HEK293 (cell line): Measurements from ENCODE around the gene PHYHD1.
"Not testable (repeated sequence)": the region's sequence is repeated elsewhere in the genome, so short reads cannot be mapped to it uniquely, and the experiment has no call there.

ENCODE experiments used
- CTCF ChIA-PET: fragments of 350-600 bp; formaldehyde crosslinking; extraction: SDS; loops from one replicate; lab custom pipeline; 2021; ENCODE audit warnings: antibody characterized with exemption; lab: Yijun Ruan, JAX
- POLR2A ChIA-PET: fragments of 300-600 bp; formaldehyde crosslinking; extraction: SDS; loops from one replicate; lab custom pipeline; 2020; ENCODE audit warnings: antibody characterized with exemption, inconsistent platforms; lab: Yijun Ruan, JAX
- H3K27ac ChIP-seq: fragments of 200-500 bp; sonication (Bioruptor generic); 2 replicates; pipeline ENCODE4 v1.5.1; 2014; ENCODE audit warnings: low read depth, low read length, control low read depth, inconsistent platforms; ENCODE audit errors: extremely low read depth
- H3K36me3 ChIP-seq, 2 experiments: fragments of 200-500 bp in 1 of 2; sonication (Bioruptor generic) in 1 of 2; 1 replicate in 1 of 2; 2 replicates in 1 of 2; pipeline ENCODE4 v1.5.1; 2014 to 2017; ENCODE audit warnings: inconsistent platforms in 2 of 2, low read length in 2 of 2; ENCODE audit not compliant: control insufficient read depth in 2 of 2, insufficient read depth in 1 of 2
- H3K4me1 ChIP-seq: fragments of 200-500 bp; sonication (Bioruptor generic); 2 replicates; pipeline ENCODE4 v1.5.1; 2014; ENCODE audit warnings: mild to moderate bottlenecking, low read length, inconsistent platforms; ENCODE audit not compliant: control insufficient read depth, insufficient read depth
- H3K4me3 ChIP-seq: 2 replicates; pipeline ENCODE4 v1.5.1; 2011; ENCODE audit warnings: low read depth, mild to moderate bottlenecking, control low read depth, low read length, moderate library complexity
- H3K9me3 ChIP-seq: fragments of 200-500 bp; sonication (Bioruptor generic); 2 replicates; pipeline ENCODE4 v1.5.1; 2014; ENCODE audit warnings: low read depth, low read length, inconsistent platforms; ENCODE audit not compliant: control insufficient read depth, insufficient read depth
- SALL2 ChIP-seq: fragments of 450-650 bp; formaldehyde crosslinking; IDR thresholded peaks from 2 replicates; pipeline ENCODE4 v1.5.0; 2017; ENCODE audit warnings: missing biosample characterization, mild to moderate bottlenecking, missing genetic modification characterization, borderline replicate concordance
- TCF7L2 ChIP-seq: IDR thresholded peaks from 2 replicates; pipeline ENCODE4 v1.6.1; 2011; ENCODE audit warnings: low read depth, mild to moderate bottlenecking, inconsistent platforms, low read length, moderate library complexity, borderline replicate concordance
- TRIM28 ChIP-seq: IDR thresholded peaks from 2 replicates; pipeline ENCODE4 v1.6.1; 2011; ENCODE audit warnings: low read length, control low read depth, borderline replicate concordance
- ZBTB20 ChIP-seq: fragments of 450-650 bp; formaldehyde crosslinking; IDR thresholded peaks from 2 replicates; pipeline ENCODE4 v1.5.1; 2016; ENCODE audit warnings: missing biosample characterization, missing genetic modification characterization
- ZNF133 ChIP-seq: fragments of 450-650 bp; formaldehyde crosslinking; IDR thresholded peaks from 2 replicates; pipeline ENCODE4 v1.5.1; 2016; ENCODE audit warnings: missing biosample characterization, missing genetic modification characterization
- ZNF19 ChIP-seq: fragments of 450-650 bp; formaldehyde crosslinking; IDR thresholded peaks from 2 replicates; pipeline ENCODE4; 2016; ENCODE audit warnings: missing biosample characterization, missing genetic modification characterization, low read depth
- ZNF202 ChIP-seq: fragments of 450-650 bp; formaldehyde crosslinking; IDR thresholded peaks from 2 replicates; pipeline ENCODE4 v1.5.1; 2016; ENCODE audit warnings: missing biosample characterization, missing genetic modification characterization, borderline replicate concordance
- ZNF366 ChIP-seq: fragments of 450-650 bp; formaldehyde crosslinking; conservative IDR thresholded peaks from 2 replicates; pipeline ENCODE4 v1.5.1; 2016; ENCODE audit warnings: missing biosample characterization, missing genetic modification characterization
- ZNF529 ChIP-seq: fragments of 450-650 bp; formaldehyde crosslinking; IDR thresholded peaks from 2 replicates; pipeline ENCODE4 v1.5.1; 2017; ENCODE audit warnings: missing genetic modification characterization, missing biosample characterization; ENCODE audit not compliant: insufficient replicate concordance
- ZNF544 ChIP-seq: fragments of 450-650 bp; formaldehyde crosslinking; IDR thresholded peaks from 2 replicates; pipeline ENCODE4 v1.5.0; 2017; ENCODE audit warnings: missing biosample characterization, missing genetic modification characterization
- ZNF555 ChIP-seq: fragments of 450-650 bp; formaldehyde crosslinking; conservative IDR thresholded peaks from 2 replicates; pipeline ENCODE4 v1.5.1; 2017; ENCODE audit warnings: missing biosample characterization, mild to moderate bottlenecking, missing genetic modification characterization, inconsistent platforms
- ZNF585B ChIP-seq: fragments of 450-650 bp; formaldehyde crosslinking; IDR thresholded peaks from 2 replicates; pipeline ENCODE4 v1.5.1; 2016; ENCODE audit warnings: missing biosample characterization, missing genetic modification characterization
- TF ChIP-seq, protein P1 (sequence below): fragments of 450-650 bp; formaldehyde crosslinking; IDR thresholded peaks from 2 replicates; pipeline ENCODE4 v1.5.1; 2016; ENCODE audit warnings: missing biosample characterization, missing genetic modification characterization
- TF ChIP-seq, protein P2 (sequence below): fragments of 450-650 bp; formaldehyde crosslinking; IDR thresholded peaks from 2 replicates; pipeline ENCODE4 v1.5.1; 2017; ENCODE audit warnings: missing biosample characterization, missing genetic modification characterization
- TF ChIP-seq, protein P3 (sequence below): fragments of 450-650 bp; formaldehyde crosslinking; IDR thresholded peaks from 2 replicates; pipeline ENCODE4 v1.5.1; 2016; ENCODE audit warnings: missing biosample characterization, missing genetic modification characterization, borderline replicate concordance

Gene PHYHD1

DNA sequence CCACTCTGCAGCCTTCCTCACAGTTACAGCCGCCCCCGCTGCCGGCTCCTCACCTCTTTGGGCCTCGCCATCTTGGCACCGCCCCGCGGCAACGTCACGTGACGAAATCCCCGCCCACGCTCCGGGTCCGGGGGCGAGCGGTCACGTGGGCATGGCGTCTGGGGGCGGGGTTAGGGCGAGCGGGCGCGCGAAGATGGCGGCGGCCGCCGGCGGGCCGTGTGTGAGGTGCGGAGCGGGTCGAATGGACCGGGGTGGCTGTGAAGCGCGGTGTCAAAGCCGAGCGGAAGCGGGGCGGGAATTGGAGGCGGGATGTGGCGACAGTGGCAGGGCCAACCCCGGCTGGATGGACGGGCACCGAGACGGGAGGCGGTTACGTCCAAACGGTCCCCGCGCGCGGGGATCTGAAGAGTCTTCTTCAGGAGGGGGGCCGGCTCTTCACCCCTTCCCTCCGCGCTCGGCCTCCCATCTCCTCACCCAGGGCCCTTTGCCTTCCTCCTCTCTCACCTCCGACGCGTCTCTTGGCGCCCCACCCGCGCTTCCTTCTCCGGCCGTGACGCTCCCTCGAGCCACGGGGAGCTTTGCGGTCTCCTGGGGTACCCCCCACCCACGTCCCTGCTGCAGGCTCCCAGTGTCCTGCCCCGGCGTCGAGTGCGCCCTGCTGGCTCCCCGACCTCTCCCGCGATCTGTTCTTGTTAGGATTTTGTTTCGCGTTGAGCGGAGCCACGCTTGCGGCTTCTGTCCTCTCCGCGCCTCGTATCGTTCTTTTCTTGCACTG lies 26.9 kb downstream of the PHYHD1 start, which contains the start of the genes DOLK and NUP188 (continued):
- TF ChIP-seq ZBTB20 (tag by site-specific recombination), result peak; percentile 75; the same call in 1 of the 2 replicates
- TF ChIP-seq SALL2, result no peak
- no peak for TF ChIP-seq TRIM28
- no peak for TF ChIP-seq TCF7L2
- TF ChIP-seq ZNF202 (tag by site-specific recombination), result no peak
- TF ChIP-seq ZNF133 (tag by site-specific recombination), result peak; percentile 24; the same call in 1 of the 2 replicates
- peak; percentile 33; the same call in 1 of the 2 replicates for TF ChIP-seq ZNF366 (tag by site-specific recombination)
- TF ChIP-seq, protein P1, sequence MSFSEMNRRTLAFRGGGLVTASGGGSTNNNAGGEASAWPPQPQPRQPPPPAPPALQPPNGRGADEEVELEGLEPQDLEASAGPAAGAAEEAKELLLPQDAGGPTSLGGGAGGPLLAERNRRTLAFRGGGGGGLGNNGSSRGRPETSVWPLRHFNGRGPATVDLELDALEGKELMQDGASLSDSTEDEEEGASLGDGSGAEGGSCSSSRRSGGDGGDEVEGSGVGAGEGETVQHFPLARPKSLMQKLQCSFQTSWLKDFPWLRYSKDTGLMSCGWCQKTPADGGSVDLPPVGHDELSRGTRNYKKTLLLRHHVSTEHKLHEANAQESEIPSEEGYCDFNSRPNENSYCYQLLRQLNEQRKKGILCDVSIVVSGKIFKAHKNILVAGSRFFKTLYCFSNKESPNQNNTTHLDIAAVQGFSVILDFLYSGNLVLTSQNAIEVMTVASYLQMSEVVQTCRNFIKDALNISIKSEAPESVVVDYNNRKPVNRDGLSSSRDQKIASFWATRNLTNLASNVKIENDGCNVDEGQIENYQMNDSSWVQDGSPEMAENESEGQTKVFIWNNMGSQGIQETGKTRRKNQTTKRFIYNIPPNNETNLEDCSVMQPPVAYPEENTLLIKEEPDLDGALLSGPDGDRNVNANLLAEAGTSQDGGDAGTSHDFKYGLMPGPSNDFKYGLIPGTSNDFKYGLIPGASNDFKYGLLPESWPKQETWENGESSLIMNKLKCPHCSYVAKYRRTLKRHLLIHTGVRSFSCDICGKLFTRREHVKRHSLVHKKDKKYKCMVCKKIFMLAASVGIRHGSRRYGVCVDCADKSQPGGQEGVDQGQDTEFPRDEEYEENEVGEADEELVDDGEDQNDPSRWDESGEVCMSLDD (tag by site-specific recombination), result peak; percentile 88
- TF ChIP-seq, protein P2, sequence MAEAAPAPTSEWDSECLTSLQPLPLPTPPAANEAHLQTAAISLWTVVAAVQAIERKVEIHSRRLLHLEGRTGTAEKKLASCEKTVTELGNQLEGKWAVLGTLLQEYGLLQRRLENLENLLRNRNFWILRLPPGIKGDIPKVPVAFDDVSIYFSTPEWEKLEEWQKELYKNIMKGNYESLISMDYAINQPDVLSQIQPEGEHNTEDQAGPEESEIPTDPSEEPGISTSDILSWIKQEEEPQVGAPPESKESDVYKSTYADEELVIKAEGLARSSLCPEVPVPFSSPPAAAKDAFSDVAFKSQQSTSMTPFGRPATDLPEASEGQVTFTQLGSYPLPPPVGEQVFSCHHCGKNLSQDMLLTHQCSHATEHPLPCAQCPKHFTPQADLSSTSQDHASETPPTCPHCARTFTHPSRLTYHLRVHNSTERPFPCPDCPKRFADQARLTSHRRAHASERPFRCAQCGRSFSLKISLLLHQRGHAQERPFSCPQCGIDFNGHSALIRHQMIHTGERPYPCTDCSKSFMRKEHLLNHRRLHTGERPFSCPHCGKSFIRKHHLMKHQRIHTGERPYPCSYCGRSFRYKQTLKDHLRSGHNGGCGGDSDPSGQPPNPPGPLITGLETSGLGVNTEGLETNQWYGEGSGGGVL (tag by site-specific recombination), result peak; percentile 47; the same call in 1 of the 2 replicates
- no peak; the same call in 1 of the 2 replicates for TF ChIP-seq ZNF585B (tag by site-specific recombination)
- no peak for TF ChIP-seq ZNF555
- no peak for TF ChIP-seq ZNF544 (tag by site-specific recombination)
- TF ChIP-seq ZNF529 (tag by site-specific recombination), result no peak

DNA sequence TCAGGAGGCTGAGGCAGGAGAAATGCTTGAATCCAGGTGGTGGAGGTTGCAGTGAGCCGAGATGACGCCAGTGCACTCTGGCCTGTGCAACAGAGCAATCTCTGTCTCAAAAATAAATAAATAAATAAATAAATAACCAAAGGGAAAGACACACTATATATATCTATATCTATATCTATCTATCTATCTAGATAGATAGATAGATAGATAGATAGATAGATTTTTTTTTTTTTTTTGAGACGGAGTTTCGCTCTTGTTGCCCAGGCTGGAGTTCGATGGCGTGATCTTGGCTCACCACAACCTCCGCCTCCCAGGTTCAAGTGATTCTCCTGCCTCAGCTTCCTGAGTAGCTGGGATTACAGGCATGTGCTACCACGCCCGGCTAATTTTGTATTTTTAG lies 40.6 kb downstream of the PHYHD1 start:
- CTCF ChIA-PET, H3K4me3 ChIP-seq, H3K9me3 ChIP-seq, H3K4me1 ChIP-seq, H3K27ac ChIP-seq: not testable (repeated sequence)
- POLR2A ChIA-PET, result interaction anchor here (0.6 to 0.7 kb wide), 3 partner anchors 13 to 194 kb away, joined by 3 to 5 read pairs (median 3); no protein-coding TSS in a partner anchor
- H3K36me3 ChIP-seq, result peaks cover 60 to 62% of the 10 kb centered on the region in 2 experiments

DNA sequence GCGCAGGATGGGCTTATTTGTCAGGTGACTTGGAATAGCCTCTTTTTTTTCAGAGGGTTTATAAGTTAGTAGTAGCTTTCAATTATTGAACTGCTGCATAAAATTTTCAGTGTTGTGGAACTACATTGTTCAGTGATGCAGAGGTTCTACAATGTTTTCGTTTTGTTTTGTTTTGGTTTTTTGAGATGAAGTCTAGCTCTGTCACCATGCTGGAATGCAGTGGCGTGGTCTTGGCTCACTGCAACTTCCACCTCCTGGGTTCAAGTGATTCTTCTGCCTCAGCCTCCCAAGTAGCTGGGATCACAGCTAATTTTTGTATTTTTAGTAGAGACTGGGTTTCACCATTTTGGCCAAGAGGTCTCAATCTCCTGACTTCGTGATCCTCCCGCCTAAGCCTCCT lies 48.7 kb downstream of the PHYHD1 start:
- no peak overlapping the region for H3K4me3 ChIP-seq
- no peak for TF ChIP-seq ZNF19 (tag by site-specific recombination)
- TF ChIP-seq, protein P3, sequence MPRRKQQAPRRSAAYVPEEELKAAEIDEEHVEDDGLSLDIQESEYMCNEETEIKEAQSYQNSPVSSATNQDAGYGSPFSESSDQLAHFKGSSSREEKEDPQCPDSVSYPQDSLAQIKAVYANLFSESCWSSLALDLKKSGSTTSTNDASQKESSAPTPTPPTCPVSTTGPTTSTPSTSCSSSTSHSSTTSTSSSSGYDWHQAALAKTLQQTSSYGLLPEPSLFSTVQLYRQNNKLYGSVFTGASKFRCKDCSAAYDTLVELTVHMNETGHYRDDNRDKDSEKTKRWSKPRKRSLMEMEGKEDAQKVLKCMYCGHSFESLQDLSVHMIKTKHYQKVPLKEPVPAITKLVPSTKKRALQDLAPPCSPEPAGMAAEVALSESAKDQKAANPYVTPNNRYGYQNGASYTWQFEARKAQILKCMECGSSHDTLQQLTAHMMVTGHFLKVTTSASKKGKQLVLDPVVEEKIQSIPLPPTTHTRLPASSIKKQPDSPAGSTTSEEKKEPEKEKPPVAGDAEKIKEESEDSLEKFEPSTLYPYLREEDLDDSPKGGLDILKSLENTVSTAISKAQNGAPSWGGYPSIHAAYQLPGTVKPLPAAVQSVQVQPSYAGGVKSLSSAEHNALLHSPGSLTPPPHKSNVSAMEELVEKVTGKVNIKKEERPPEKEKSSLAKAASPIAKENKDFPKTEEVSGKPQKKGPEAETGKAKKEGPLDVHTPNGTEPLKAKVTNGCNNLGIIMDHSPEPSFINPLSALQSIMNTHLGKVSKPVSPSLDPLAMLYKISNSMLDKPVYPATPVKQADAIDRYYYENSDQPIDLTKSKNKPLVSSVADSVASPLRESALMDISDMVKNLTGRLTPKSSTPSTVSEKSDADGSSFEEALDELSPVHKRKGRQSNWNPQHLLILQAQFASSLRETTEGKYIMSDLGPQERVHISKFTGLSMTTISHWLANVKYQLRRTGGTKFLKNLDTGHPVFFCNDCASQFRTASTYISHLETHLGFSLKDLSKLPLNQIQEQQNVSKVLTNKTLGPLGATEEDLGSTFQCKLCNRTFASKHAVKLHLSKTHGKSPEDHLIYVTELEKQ (tag by site-specific recombination), result no peak
- TF ChIP-seq, all 188 proteins: peak for 0
- H3K36me3 ChIP-seq, result peaks cover 43 to 76% of the 10 kb centered on the region in 2 experiments; a peak in 2 of 3 replicates
- H3K4me1 ChIP-seq, result no peaks in the 10 kb centered on the region
- ChIA-PET POLR2A (no interaction called here), CTCF (interaction anchor here (0.6 to 0.7 kb wide), 3 partner anchors 23 to 40 kb away, joined by 3 read pairs; no protein-coding TSS in a partner anchor)
- H3K9me3 ChIP-seq, result no peaks in the 10 kb centered on the region
- H3K27ac ChIP-seq, result no peak overlapping the region
